ENCODE measurements around the gene KIAA0319L.

DNA sequence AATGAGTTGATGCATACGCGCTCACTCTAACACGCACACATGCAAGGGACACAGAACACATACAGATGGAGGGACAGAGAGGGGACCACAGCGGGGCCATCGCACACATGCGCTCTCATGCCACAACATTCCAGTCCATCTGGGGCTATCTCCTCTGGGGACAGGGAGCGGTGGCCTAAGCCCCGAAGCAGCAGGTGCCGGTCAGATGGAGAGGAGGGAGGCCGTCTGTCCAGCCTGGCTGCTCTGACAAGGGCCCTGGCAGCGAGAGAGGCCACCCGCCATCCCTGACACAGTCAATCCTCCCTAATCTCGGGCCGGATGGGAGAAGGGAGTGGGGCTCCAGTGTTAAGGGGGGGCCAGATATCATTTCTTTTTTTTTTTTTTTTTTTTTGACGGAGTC is 123.5 kb downstream of the KIAA0319L start:
- TF ChIP-seq POLR2A (IDR thresholded peaks at IDR 0.05), result no peak
- TF ChIP-seq, protein P1, sequence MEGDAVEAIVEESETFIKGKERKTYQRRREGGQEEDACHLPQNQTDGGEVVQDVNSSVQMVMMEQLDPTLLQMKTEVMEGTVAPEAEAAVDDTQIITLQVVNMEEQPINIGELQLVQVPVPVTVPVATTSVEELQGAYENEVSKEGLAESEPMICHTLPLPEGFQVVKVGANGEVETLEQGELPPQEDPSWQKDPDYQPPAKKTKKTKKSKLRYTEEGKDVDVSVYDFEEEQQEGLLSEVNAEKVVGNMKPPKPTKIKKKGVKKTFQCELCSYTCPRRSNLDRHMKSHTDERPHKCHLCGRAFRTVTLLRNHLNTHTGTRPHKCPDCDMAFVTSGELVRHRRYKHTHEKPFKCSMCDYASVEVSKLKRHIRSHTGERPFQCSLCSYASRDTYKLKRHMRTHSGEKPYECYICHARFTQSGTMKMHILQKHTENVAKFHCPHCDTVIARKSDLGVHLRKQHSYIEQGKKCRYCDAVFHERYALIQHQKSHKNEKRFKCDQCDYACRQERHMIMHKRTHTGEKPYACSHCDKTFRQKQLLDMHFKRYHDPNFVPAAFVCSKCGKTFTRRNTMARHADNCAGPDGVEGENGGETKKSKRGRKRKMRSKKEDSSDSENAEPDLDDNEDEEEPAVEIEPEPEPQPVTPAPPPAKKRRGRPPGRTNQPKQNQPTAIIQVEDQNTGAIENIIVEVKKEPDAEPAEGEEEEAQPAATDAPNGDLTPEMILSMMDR (IDR thresholded peaks at IDR 0.05), result no peak

Data from uterus (tissue), 2 donors.